HG02943 (cell line): ENCODE measurements around the gene GPR82.
"Not testable (repeated sequence)": the region's sequence is repeated elsewhere in the genome, so short reads cannot be mapped to it uniquely, and the experiment has no call there.

ENCODE experiments used
- ATAC-seq: cut with Tn5 transposase; IDR thresholded peaks from one replicate; pipeline ENCODE4 v1.9.1; 2021; ENCODE audit warnings: mild to moderate bottlenecking, low read depth, moderate library complexity; ENCODE audit not compliant: unreplicated experiment

The GPR82 gene

GRCh38 chrX:41716767-41717473 is 7.1 kb upstream of the GPR82 start:
- no peak for ATAC-seq

GRCh38 chrX:41718481-41719235 is 5.3 kb upstream of the GPR82 start:
- no peak for ATAC-seq

DNA sequence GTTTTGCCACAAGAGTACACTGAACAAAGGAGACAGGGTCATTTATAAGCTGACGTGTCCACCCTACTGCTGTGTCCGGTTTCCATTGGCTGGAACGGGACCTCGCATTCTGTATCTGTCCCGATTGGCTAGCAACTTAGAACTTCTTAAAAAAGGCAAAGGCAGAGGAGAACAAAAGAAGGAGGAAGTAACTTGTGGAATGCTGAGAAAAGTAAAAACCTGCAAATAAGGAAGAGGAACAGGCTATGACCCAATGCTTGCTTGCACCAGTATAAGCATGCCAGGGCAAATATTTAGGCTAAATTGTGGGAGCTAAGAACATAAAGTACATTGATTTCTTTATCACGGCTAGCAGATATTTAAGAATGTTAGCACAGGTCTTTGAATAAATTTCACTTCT is 4.4 kb upstream of the GPR82 start:
- not testable (repeated sequence) for ATAC-seq

GRCh38 chrX:41720125-41720779 is 3.7 kb upstream of the GPR82 start:
- peak; percentile 77 for ATAC-seq

DNA sequence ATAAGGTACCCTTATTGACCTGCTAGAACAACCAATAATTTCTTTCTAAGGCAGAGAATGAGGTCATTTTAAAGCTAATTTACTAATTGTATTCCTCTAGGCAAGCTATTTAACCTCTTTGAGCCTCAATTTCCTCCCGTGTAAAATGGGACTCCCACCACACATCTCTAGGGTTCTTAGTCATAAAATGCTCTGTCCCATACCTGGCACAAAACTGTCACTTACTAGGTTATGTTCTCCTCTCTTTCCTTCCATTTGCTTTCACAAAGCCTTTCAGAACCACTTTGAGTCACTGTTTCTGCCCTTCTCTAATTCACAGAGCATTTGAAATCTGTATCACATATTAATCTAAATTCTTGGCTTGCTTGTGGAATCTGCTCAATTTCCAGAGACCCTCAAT is 2.4 kb upstream of the GPR82 start:
- ATAC-seq: no peak

DNA sequence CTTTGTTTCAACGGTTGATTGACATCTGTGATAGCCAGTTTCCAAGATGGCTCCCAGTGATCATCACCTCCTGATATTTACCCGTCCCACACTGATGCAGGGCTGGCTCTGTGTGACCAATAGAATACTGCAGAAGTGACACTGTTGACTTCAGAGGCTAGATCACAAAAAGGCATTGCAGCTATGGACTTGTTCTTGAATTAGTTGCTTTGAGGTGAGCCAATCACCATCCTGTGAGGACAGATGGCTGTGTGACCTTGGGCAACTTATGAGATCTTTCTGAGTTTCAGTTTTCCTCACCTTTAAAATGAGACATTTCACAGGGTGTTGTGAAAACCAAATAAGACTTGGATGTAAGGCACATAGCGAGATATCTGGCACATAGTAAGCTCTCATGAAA is 1.8 kb upstream of the GPR82 start:
- no peak for ATAC-seq

GRCh38 chrX:41722816-41723618 is 964 bp upstream of the GPR82 start:
- ATAC-seq: no peak

DNA sequence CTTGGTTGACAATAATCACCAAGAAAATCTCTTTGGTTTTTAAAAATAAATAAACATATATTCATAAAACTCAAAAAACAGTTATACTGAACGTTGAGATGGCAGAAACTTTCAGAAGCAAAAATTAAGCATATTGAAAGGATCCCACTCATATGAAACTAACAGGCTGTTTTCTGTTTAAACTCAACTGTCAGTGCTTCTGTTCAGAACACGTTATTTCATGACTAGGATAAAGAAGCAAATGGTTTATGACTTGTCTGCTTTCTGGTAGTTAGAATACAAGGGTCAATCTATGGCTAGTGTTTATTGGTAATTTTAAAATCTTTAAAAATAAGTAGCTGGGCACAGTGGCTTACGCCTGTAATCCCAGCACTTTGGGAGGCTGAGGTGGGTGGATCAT is 4.1 kb downstream of the GPR82 start:
- ATAC-seq: no peak

GRCh38 chrX:41730081-41730480 is 6.1 kb downstream of the GPR82 start:
- ATAC-seq: no peak

GRCh38 chrX:41732260-41732659 is 8.3 kb downstream of the GPR82 start:
- no peak for ATAC-seq

DNA sequence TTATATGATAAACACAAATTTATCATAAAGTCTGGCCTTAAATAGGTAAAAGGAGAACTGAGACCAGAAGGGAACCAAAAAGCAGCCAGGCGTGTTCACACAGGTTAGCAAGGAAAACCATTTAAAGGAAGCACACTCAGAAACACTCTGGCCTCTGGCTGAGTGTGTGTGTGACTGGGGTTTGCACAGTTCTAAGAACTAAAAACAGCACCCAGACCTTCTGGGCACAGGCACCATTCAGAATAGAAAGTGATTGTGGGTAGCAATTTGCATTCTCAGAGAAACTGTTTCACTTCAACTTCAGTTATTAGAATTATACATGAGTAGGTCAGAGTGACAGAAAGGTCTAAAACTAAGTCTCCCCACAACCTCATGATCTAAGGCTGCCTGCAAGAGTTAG is 10.0 kb downstream of the GPR82 start:
- peak; percentile 96 for ATAC-seq

- no peak for ATAC-seq
Measured at GRCh38 chrX:41734530-41734929, 10.5 kb downstream of the GPR82 start.

DNA sequence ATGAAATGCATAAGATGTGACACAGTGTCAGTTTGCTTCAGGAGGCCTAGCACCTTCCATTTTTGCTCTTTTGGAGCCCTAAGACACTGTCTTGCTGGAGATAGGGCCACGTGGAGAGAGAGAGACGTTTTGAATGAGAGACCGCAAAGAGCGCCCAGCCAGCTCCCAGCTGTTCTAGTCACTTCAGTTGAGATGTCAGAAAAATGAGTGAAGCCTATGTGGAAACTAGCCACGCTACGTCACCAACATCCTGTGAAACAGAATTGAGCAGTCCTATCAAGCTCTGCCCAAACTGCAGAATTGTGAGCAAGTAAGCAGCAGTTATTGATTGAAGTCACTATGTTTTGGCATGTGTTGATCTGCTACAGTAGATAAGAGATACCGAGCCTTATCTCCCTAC is 13.1 kb downstream of the GPR82 start:
- ATAC-seq: no peak

DNA sequence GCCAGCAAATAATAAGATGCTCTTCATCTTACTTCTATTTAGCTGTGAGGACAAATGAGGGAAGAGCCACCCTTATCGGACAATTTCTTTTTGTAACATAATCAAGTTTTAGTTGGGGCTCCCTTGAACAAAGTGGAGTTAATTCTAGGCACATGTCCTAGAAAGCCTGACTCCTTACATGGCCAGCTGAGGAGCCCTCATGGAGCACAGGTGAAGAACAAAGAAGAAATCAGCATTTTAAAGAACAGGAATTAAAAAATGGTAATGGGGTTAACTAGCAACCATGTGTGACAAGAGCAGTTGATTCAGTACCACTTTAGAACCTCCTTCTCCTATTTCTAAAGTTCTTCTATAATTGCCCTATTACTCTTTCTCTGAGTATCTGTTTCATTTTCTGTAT is 15.9 kb downstream of the GPR82 start:
- no peak for ATAC-seq

GRCh38 chrX:41750716-41751115 is 26.7 kb downstream of the GPR82 start:
- no peak for ATAC-seq

DNA sequence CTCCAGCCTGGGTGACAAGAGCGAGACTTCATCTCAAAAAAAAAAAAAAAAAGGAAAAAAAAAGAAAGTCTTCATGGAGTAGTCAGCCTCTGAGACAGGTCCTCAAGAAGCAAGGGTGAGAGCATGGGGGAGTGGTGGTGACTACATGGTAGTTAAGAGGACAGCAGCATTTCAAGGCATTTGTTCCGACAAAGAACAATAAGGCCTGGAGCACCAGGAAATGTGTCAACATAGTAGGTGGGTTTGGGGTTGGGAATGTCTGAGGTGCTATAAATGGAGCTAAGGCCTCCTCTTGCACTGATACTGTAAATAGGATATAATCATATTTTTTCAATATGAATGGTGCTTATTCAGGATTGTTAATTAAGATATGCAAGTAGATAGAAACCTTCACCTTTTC is 34.4 kb downstream of the GPR82 start:
- no peak for ATAC-seq

DNA sequence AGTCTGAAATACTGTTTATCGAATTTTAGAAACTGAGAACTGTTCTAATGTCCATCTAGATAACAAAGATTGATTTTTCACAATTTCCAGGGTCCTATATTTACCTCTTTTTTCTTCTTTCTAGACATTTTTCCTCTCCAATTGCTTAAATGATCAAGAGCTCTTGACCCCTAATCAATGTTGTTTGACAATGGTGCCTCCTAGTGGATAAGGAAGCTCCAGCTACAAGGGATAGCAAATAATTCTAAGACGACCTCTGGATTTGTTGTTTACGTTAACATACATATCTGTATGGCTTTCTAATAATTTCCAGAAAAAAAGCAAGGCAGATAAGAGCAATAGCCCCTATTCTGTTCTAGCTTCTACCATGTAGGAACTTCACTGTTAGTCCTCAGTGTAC is 35.8 kb downstream of the GPR82 start:
- no peak for ATAC-seq

GRCh38 chrX:41761169-41761568 is 37.2 kb downstream of the GPR82 start:
- ATAC-seq: no peak

GRCh38 chrX:41761702-41762101 is 37.7 kb downstream of the GPR82 start:
- ATAC-seq: no peak

GRCh38 chrX:41779030-41779564 is 55.1 kb downstream of the GPR82 start:
- no peak for ATAC-seq
